ENCODE results near the gene INPP5A.
"Not testable (repeated sequence)": the region's sequence is repeated elsewhere in the genome, so short reads cannot be mapped to it uniquely, and the experiment has no call there.

Gene INPP5A

GRCh38 chr10:132732518-132732917 is 194.9 kb downstream of the INPP5A start:
- no peak for DNase-seq

GRCh38 chr10:132733926-132734325 is 196.3 kb downstream of the INPP5A start:
- DNase-seq: no peak

- no peak for DNase-seq
Measured at GRCh38 chr10:132735341-132735775, 197.8 kb downstream of the INPP5A start.

GRCh38 chr10:132735923-132736391 is 198.4 kb downstream of the INPP5A start:
- DNase-seq: no peak

- DNase-seq: no peak
Measured at GRCh38 chr10:132737390-132738048, 199.9 kb downstream of the INPP5A start.

- no peak for DNase-seq
Measured at GRCh38 chr10:132738454-132739224, 201.1 kb downstream of the INPP5A start.

- no peak for DNase-seq
Measured at GRCh38 chr10:132739225-132739613, 201.6 kb downstream of the INPP5A start.

GRCh38 chr10:132740588-132740987 is 203.0 kb downstream of the INPP5A start:
- DNase-seq: no peak

- no peak for DNase-seq
Measured at GRCh38 chr10:132742167-132742836, 204.7 kb downstream of the INPP5A start.

GRCh38 chr10:132742837-132743194 is 205.2 kb downstream of the INPP5A start:
- no peak for DNase-seq

GRCh38 chr10:132743196-132743924 is 205.8 kb downstream of the INPP5A start:
- not testable (repeated sequence) for DNase-seq

- DNase-seq: no peak
Measured at GRCh38 chr10:132743925-132744490, 206.4 kb downstream of the INPP5A start.

- no peak for DNase-seq
Measured at GRCh38 chr10:132744839-132745238, 207.3 kb downstream of the INPP5A start.

GRCh38 chr10:132745511-132745910 is 207.9 kb downstream of the INPP5A start:
- DNase-seq: no peak

- DNase-seq: no peak
Measured at GRCh38 chr10:132745971-132746370, 208.4 kb downstream of the INPP5A start.

GRCh38 chr10:132746386-132746785 is 208.8 kb downstream of the INPP5A start:
- no peak for DNase-seq

GRCh38 chr10:132746801-132747625 is 209.4 kb downstream of the INPP5A start:
- DNase-seq: no peak

- DNase-seq: no peak
Measured at GRCh38 chr10:132748135-132748534, 210.5 kb downstream of the INPP5A start.

- no peak for DNase-seq
Measured at GRCh38 chr10:132748545-132749370, 211.2 kb downstream of the INPP5A start.

- DNase-seq: no peak
Measured at GRCh38 chr10:132749371-132749795, 211.8 kb downstream of the INPP5A start.

- DNase-seq: no peak
Measured at GRCh38 chr10:132750936-132751335, 213.3 kb downstream of the INPP5A start.
